PC-3 (cell line): Measurements from ENCODE around the gene C5. TPM values are rescaled to one million over a fixed set of nuclear protein-coding genes. Genes with fewer than 3 reads are reported as not detected.

Experiments used
- ATAC-seq: fragments of 200-7000 bp; cut with Tn5 transposase; 2 replicates; pipeline ENCODE4 v1.9.1; 2020; ENCODE audit warnings: mild to moderate bottlenecking, moderate library complexity
- BruUV-seq: library from RNA; stranded (reverse); fragments of 400-500 nt; replicated peaks from 2 replicates; lab custom pipeline; 2021; lab: Mats Ljungman, UMichigan
- CTCF ChIA-PET: fragments of 300-600 bp; sonication (Branson Sonifier 250); formaldehyde crosslinking; loops from one replicate; lab custom pipeline; 2022; ENCODE audit warnings: antibody characterized with exemption; lab: Charles Lee
- POLR2A ChIA-PET: fragments of 300-600 bp; sonication (Branson Sonifier 250); formaldehyde crosslinking; loops from one replicate; lab custom pipeline; 2022; ENCODE audit warnings: antibody characterized with exemption; ENCODE audit not compliant: unreplicated experiment; lab: Charles Lee
- DNase-seq: peaks from one replicate; pipeline ENCODE4 v3.0.0-alpha.2; 2015
- H2AFZ ChIP-seq: fragments of 300-600 bp; sonication (generic); 2 replicates; pipeline ENCODE4 v1.6.0; 2016; ENCODE audit warnings: antibody characterized with exemption, low read length
- H3F3A ChIP-seq: fragments of 300-600 bp; sonication (generic); one replicate; pipeline ENCODE4 v1.6.0; 2017; ENCODE audit warnings: antibody characterized with exemption, low read length, control low read depth, mild to moderate bottlenecking; ENCODE audit not compliant: unreplicated experiment
- H3K27ac ChIP-seq: fragments of 300-600 bp; sonication (generic); 2 replicates; pipeline ENCODE4 v1.5.1; 2016; ENCODE audit warnings: mild to moderate bottlenecking, low read length
- H3K27me3 ChIP-seq: fragments of 300-600 bp; sonication (generic); 2 replicates; pipeline ENCODE4 v1.6.1; 2016; ENCODE audit warnings: low read length, mixed read lengths
- H3K36me3 ChIP-seq: fragments of 300-600 bp; sonication (generic); 2 replicates; pipeline ENCODE4 v1.6.1; 2016; ENCODE audit warnings: low read depth, mixed run types, low read length, mixed read lengths
- H3K4me1 ChIP-seq: fragments of 300-600 bp; sonication (generic); 2 replicates; pipeline ENCODE4 v1.5.1; 2016; ENCODE audit warnings: low read length; ENCODE audit not compliant: insufficient read depth
- H3K4me2 ChIP-seq: fragments of 300-600 bp; sonication (generic); 2 replicates; pipeline ENCODE4 v1.6.0; 2016; ENCODE audit warnings: low read length
- H3K4me3 ChIP-seq: fragments of 300-600 bp; sonication (generic); 2 replicates; pipeline ENCODE4 v1.5.1; 2016; ENCODE audit warnings: mild to moderate bottlenecking, low read length, mixed read lengths
- H3K79me2 ChIP-seq: fragments of 300-600 bp; sonication (generic); 2 replicates; pipeline ENCODE4 v1.6.1; 2017; ENCODE audit warnings: low read length, mixed read lengths
- H3K9ac ChIP-seq: fragments of 300-600 bp; sonication (generic); 2 replicates; pipeline ENCODE4 v1.6.0; 2016; ENCODE audit warnings: mild to moderate bottlenecking, low read length
- H3K9me2 ChIP-seq: fragments of 300-600 bp; sonication (generic); replicated peaks from 2 replicates; pipeline ENCODE4 v1.6.1; 2016; ENCODE audit warnings: mixed run types, low read length, mixed read lengths
- H3K9me3 ChIP-seq: fragments of 300-600 bp; sonication (generic); 2 replicates; pipeline ENCODE4 v1.6.1; 2016; ENCODE audit warnings: low read length, mixed read lengths
- H4K20me1 ChIP-seq: fragments of 300-600 bp; sonication (generic); 2 replicates; pipeline ENCODE4 v1.6.1; 2016; ENCODE audit warnings: low read length, mixed read lengths
- EZH2 ChIP-seq: fragments of 300-600 bp; sonication (generic); IDR thresholded peaks from one replicate; pipeline ENCODE4 v1.6.1; 2017; ENCODE audit warnings: antibody characterized with exemption, mild to moderate bottlenecking, low read length; ENCODE audit not compliant: unreplicated experiment
- EZH2phosphoT487 ChIP-seq: fragments of 300-600 bp; sonication (generic); IDR thresholded peaks from 2 replicates; pipeline ENCODE4 v1.6.1; 2018; ENCODE audit warnings: mild to moderate bottlenecking, antibody characterized with exemption, low read length, borderline replicate concordance
- intact Hi-C: fragments of 100-400 bp; cut with micrococcal nuclease; formaldehyde crosslinking; loops from 2 replicates; pipeline ENCODE4 v1.9.0; 2023
- total RNA-seq: library from RNA; depleted of rRNA; stranded (reverse); fragments of >200 nt; gene quantifications from 2 replicates; pipeline ENCODE4 v1.2.3, GENCODE V29; 2014
- TF ChIP-seq, protein P1 (sequence below): fragments of 300-600 bp; sonication (generic); conservative IDR thresholded peaks from 2 replicates; pipeline ENCODE4 v1.5.1; 2017; ENCODE audit warnings: antibody characterized with exemption, low read depth, mild to moderate bottlenecking, low read length

C5 gene
- total RNA-seq, 1 experiment from 2014 or later = 2.9 TPM

DNA sequence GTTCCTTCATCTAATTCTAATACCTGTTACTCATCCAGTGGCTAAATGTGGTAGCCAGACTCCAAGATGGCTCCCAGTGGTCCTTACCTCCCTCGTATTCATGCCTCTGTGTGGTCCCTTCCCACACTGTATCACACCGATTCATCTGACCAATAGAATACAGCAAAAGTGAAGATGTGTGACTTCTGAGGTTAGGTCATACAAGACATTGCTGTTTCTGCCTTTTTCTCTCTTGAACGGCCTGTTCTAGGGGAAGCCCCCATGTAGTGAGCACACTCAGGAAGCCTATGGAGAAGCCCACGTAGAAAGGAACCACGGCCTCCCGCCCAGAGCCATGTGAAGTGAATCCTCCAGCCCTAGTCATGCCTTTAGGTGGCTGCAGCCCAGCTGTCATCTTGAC is 9.4 kb upstream of the C5 start:
- no TSS peak for BruUV-seq
- intact Hi-C loops = no loop called here
- H3K27ac ChIP-seq = no peak overlapping the region

GRCh38 chr9:121057821-121058220 is 7.7 kb upstream of the C5 start:
- Histone ChIP-seq H3K27me3 (no peaks in the 10 kb centered on the region), H3K4me3 (no peak overlapping the region), H3K27ac (no peak overlapping the region), H3K4me1 (no peaks in the 10 kb centered on the region), H2AFZ (no peak overlapping the region), H3K9me3 (no peaks in the 10 kb centered on the region), H3K79me2 (no peaks in the 10 kb centered on the region), H3F3A (no peaks in the 10 kb centered on the region), H3K9me2 (no peaks in the 10 kb centered on the region), H3K9ac (no peak overlapping the region), H3K36me3 (no peaks in the 10 kb centered on the region), H3K4me2 (no peak overlapping the region), H4K20me1 (no peaks in the 10 kb centered on the region)
- BruUV-seq = no TSS peak
- ATAC-seq (no peak), DNase-seq (no peak)
- intact Hi-C loops = no loop called here
- POLR2A ChIA-PET = no interaction called here
- TF ChIP-seq EZH2phosphoT487 (no peak), EZH2 (no peak)
- TF ChIP-seq, protein P1, sequence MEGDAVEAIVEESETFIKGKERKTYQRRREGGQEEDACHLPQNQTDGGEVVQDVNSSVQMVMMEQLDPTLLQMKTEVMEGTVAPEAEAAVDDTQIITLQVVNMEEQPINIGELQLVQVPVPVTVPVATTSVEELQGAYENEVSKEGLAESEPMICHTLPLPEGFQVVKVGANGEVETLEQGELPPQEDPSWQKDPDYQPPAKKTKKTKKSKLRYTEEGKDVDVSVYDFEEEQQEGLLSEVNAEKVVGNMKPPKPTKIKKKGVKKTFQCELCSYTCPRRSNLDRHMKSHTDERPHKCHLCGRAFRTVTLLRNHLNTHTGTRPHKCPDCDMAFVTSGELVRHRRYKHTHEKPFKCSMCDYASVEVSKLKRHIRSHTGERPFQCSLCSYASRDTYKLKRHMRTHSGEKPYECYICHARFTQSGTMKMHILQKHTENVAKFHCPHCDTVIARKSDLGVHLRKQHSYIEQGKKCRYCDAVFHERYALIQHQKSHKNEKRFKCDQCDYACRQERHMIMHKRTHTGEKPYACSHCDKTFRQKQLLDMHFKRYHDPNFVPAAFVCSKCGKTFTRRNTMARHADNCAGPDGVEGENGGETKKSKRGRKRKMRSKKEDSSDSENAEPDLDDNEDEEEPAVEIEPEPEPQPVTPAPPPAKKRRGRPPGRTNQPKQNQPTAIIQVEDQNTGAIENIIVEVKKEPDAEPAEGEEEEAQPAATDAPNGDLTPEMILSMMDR = no peak
- CTCF ChIA-PET = interaction anchor here (1.5 kb wide), 1 partner anchor 72 kb away, joined by 4 read pairs; no protein-coding TSS in a partner anchor

More for the DNA sequence above, 9.4 kb upstream of the C5 start:
- no peaks in the 10 kb centered on the region for H3K36me3 ChIP-seq
- POLR2A ChIA-PET = no interaction called here
- H3K4me1 ChIP-seq = no peaks in the 10 kb centered on the region
- H3K79me2 ChIP-seq = no peaks in the 10 kb centered on the region
- no peaks in the 10 kb centered on the region for H3K9me3 ChIP-seq
- H3K9me2 ChIP-seq = no peaks in the 10 kb centered on the region
- no peak overlapping the region for H3K9ac ChIP-seq
- no peak for TF ChIP-seq EZH2
- TF ChIP-seq, protein P1 = no peak
- TF ChIP-seq EZH2phosphoT487 = no peak
- no peaks in the 10 kb centered on the region for H3K27me3 ChIP-seq
- H2AFZ ChIP-seq = no peak overlapping the region
- H4K20me1 ChIP-seq = no peaks in the 10 kb centered on the region
- CTCF ChIA-PET = interaction anchor here (0.9 to 1.5 kb wide), 8 partner anchors 9 to 78 kb away, joined by 3 to 18 read pairs (median 4); no protein-coding TSS in a partner anchor
- H3F3A ChIP-seq = no peaks in the 10 kb centered on the region
- no peak for DNase-seq
- no peak overlapping the region for H3K4me2 ChIP-seq
- H3K4me3 ChIP-seq = no peak overlapping the region
- no peak for ATAC-seq

- no peaks in the 10 kb centered on the region for H3K36me3 ChIP-seq
- no peak overlapping the region for H3K9ac ChIP-seq
- no peaks in the 10 kb centered on the region for H3K79me2 ChIP-seq
- no peak overlapping the region for H2AFZ ChIP-seq
- no peaks in the 10 kb centered on the region for H3K27me3 ChIP-seq
- no peaks in the 10 kb centered on the region for H3K9me3 ChIP-seq
- TF ChIP-seq, protein P1 = peak; percentile 59
- TF ChIP-seq EZH2phosphoT487 = no peak
- no peak for TF ChIP-seq EZH2
- BruUV-seq = no TSS peak
- DNase-seq (peak; percentile 44), ATAC-seq (peak; percentile 67)
- no peaks in the 10 kb centered on the region for H3K9me2 ChIP-seq
- no peak overlapping the region for H3K27ac ChIP-seq
- intact Hi-C loops = no loop called here
- CTCF ChIA-PET = interaction anchor here (1.0 kb wide), 1 partner anchor 74 kb away, joined by 4 read pairs; no protein-coding TSS in a partner anchor
- H3K4me3 ChIP-seq = no peak overlapping the region
- no peak overlapping the region for H3K4me2 ChIP-seq
- no peaks in the 10 kb centered on the region for H4K20me1 ChIP-seq
- H3F3A ChIP-seq = no peaks in the 10 kb centered on the region
- POLR2A ChIA-PET = no interaction called here
- no peaks in the 10 kb centered on the region for H3K4me1 ChIP-seq
Observed at GRCh38 chr9:121055642-121056143, 5.6 kb upstream of the C5 start.
